Stimulated activated CD8-positive, alpha-beta memory T cell treated with anti-CD3 and anti-CD28 coated beads, Interleukin-15, amount 100 ng/mL, for 48 hours (primary cell): Measurements from ENCODE around the gene PRDX2.

ENCODE experiments used
- DNase-seq, 2 donors: peaks; one replicate each; pipeline ENCODE4 v3.0.0-alpha.2; 2020; ENCODE audit warnings: low read depth in 2 of 2

The PRDX2 gene

GRCh38 chr19:12779162-12779993 lies 22.2 kb downstream of the PRDX2 start:
- no peak for DNase-seq

- DNase-seq, result no peak
Measured at GRCh38 chr19:12778905-12779161, 22.8 kb downstream of the PRDX2 start.

- DNase-seq, result no peak
Measured at GRCh38 chr19:12778017-12778904, 23.3 kb downstream of the PRDX2 start.

- peak; percentile 74 to 80 for DNase-seq
Measured at GRCh38 chr19:12777217-12778016, 24.2 kb downstream of the PRDX2 start.

GRCh38 chr19:12774588-12775555 lies 26.7 kb downstream of the PRDX2 start, which contains the start of gene HOOK2:
HOOK2 (minus strand) TSS chr19:12775552; CDS start chr19:12775449, 103 bp downstream.
- no peak for DNase-seq

- DNase-seq, result no peak
Measured at GRCh38 chr19:12773571-12773970, 28.0 kb downstream of the PRDX2 start.

- no peak for DNase-seq
Measured at GRCh38 chr19:12772323-12772722, 29.3 kb downstream of the PRDX2 start.

GRCh38 chr19:12770922-12771321 lies 30.7 kb downstream of the PRDX2 start:
- no peak for DNase-seq

- DNase-seq, result no peak
Measured at GRCh38 chr19:12769689-12770088, 31.9 kb downstream of the PRDX2 start.

- DNase-seq, result no peak
Measured at GRCh38 chr19:12767666-12768065, 33.9 kb downstream of the PRDX2 start.

- DNase-seq, result no peak
Measured at GRCh38 chr19:12767150-12767549, 34.5 kb downstream of the PRDX2 start.

- peak in 1 of 2 donors; percentile 73 for DNase-seq
Measured at GRCh38 chr19:12766051-12766521, 35.5 kb downstream of the PRDX2 start.

- DNase-seq, result no peak
Measured at GRCh38 chr19:12764698-12765097, 36.9 kb downstream of the PRDX2 start.

- no peak for DNase-seq
Measured at GRCh38 chr19:12763100-12763499, 38.5 kb downstream of the PRDX2 start.

- DNase-seq, result no peak
Measured at GRCh38 chr19:12759686-12760085, 41.9 kb downstream of the PRDX2 start.

GRCh38 chr19:12757544-12758274 lies 43.9 kb downstream of the PRDX2 start:
- peak; percentile 63 to 64 for DNase-seq

GRCh38 chr19:12756150-12756883 lies 45.3 kb downstream of the PRDX2 start:
- no peak for DNase-seq

- DNase-seq, result no peak
Measured at GRCh38 chr19:12754465-12755196, 47.0 kb downstream of the PRDX2 start.
